HCT116 (cell line): ENCODE results near the gene MEGF10.

ENCODE experiments used
- CEBPB ChIP-seq: IDR thresholded peaks from 2 replicates; pipeline ENCODE4 v1.6.1; 2012; ENCODE audit warnings: low read depth
- EZH2 ChIP-seq: fragments of 200-600 bp; sonication (generic); IDR thresholded peaks from 2 replicates; pipeline ENCODE4 v1.6.1; 2017; ENCODE audit warnings: antibody characterized with exemption, mixed run types
- EZH2phosphoT487 ChIP-seq: fragments of 200-600 bp; IDR thresholded peaks from 2 replicates; pipeline ENCODE4 v1.6.1; 2018; ENCODE audit warnings: antibody characterized with exemption, borderline replicate concordance
- JUND ChIP-seq: IDR thresholded peaks from 2 replicates; pipeline ENCODE4 v1.6.1; 2012
- POLR2A ChIP-seq: IDR thresholded peaks from 2 replicates; pipeline ENCODE4 v1.7.0; 2011; ENCODE audit warnings: borderline replicate concordance; ENCODE audit not compliant: insufficient read depth, insufficient read length; ENCODE audit errors: extremely low read depth
- RAD21 ChIP-seq: IDR thresholded peaks from 2 replicates; pipeline ENCODE4 v1.6.1; 2012; ENCODE audit warnings: low read depth, mild to moderate bottlenecking
- YY1 ChIP-seq: IDR thresholded peaks from 2 replicates; pipeline ENCODE4 v1.6.1; 2011; ENCODE audit warnings: low read length, low read depth, moderate library complexity, mild to moderate bottlenecking; ENCODE audit not compliant: insufficient replicate concordance; ENCODE audit errors: extremely low read depth
- ZNF274 ChIP-seq: fragments of 200-500 bp; sonication (Bioruptor generic); IDR thresholded peaks from 2 replicates; pipeline ENCODE4 v1.6.1; 2014; ENCODE audit warnings: mild to moderate bottlenecking, low read depth, low read length, inconsistent platforms
- TF ChIP-seq, protein P1 (sequence below), 3 experiments: fragments of 200-600 bp in 1 of 3; sonication (generic) in 1 of 3; IDR thresholded peaks in 2 of 3; conservative IDR thresholded peaks in 1 of 3; 2 replicates each; pipeline ENCODE4 v1.5.1; 2012 to 2017; ENCODE audit warnings: low read depth in 2 of 3, low read length in 2 of 3, antibody characterized with exemption in 1 of 3, borderline replicate concordance in 1 of 3, control low read depth in 1 of 3, mild to moderate bottlenecking in 1 of 3, mixed read lengths in 1 of 3, mixed run types in 1 of 3, moderate library complexity in 1 of 3; ENCODE audit not compliant: insufficient read depth in 1 of 3
- TF ChIP-seq, protein P2 (sequence below): IDR thresholded peaks from 2 replicates; pipeline ENCODE4 v1.6.1; 2012
- TF ChIP-seq, protein P3 (sequence below): IDR thresholded peaks from 2 replicates; pipeline ENCODE4 v1.6.1; 2011; ENCODE audit warnings: mild to moderate bottlenecking, low read length, moderate library complexity; ENCODE audit not compliant: insufficient replicate concordance; ENCODE audit errors: extremely low read depth

DNA sequence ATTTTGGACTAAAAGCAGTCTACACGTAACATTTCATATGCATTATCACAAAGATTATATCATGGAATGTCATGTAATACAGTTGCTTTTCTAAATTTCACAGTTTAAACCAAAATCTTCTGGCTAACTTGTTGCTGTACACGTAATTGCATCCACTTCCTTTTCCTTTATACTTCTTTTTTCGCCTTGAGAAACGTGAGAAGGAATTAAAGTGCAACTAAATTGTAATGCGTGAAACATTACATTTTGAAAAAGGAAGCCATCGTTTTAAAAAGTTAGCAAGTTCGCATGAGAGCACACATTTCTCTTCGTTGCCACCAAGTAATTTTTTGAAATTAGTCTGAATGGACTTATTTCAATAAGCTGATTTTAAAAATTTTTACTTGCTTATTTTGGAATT is 80.0 kb downstream of the MEGF10 start:
- TF ChIP-seq, protein P1, sequence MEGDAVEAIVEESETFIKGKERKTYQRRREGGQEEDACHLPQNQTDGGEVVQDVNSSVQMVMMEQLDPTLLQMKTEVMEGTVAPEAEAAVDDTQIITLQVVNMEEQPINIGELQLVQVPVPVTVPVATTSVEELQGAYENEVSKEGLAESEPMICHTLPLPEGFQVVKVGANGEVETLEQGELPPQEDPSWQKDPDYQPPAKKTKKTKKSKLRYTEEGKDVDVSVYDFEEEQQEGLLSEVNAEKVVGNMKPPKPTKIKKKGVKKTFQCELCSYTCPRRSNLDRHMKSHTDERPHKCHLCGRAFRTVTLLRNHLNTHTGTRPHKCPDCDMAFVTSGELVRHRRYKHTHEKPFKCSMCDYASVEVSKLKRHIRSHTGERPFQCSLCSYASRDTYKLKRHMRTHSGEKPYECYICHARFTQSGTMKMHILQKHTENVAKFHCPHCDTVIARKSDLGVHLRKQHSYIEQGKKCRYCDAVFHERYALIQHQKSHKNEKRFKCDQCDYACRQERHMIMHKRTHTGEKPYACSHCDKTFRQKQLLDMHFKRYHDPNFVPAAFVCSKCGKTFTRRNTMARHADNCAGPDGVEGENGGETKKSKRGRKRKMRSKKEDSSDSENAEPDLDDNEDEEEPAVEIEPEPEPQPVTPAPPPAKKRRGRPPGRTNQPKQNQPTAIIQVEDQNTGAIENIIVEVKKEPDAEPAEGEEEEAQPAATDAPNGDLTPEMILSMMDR (IDR thresholded peaks at IDR 0.05 in 2 of 3, conservative IDR thresholded peaks at IDR 0.05 in 1 of 3; ENCODE audit: borderline replicate concordance in 1 of 3, insufficient read depth in 1 of 3, low read depth in 2 of 3, low read length in 2 of 3): no peak
- TF ChIP-seq ZNF274: no peak
- no peak for TF ChIP-seq RAD21
- TF ChIP-seq EZH2: no peak
- no peak for TF ChIP-seq CEBPB
- TF ChIP-seq POLR2A: no peak
- no peak for TF ChIP-seq JUND
- TF ChIP-seq, protein P2, sequence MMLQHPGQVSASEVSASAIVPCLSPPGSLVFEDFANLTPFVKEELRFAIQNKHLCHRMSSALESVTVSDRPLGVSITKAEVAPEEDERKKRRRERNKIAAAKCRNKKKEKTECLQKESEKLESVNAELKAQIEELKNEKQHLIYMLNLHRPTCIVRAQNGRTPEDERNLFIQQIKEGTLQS: no peak
- TF ChIP-seq, protein P3, sequence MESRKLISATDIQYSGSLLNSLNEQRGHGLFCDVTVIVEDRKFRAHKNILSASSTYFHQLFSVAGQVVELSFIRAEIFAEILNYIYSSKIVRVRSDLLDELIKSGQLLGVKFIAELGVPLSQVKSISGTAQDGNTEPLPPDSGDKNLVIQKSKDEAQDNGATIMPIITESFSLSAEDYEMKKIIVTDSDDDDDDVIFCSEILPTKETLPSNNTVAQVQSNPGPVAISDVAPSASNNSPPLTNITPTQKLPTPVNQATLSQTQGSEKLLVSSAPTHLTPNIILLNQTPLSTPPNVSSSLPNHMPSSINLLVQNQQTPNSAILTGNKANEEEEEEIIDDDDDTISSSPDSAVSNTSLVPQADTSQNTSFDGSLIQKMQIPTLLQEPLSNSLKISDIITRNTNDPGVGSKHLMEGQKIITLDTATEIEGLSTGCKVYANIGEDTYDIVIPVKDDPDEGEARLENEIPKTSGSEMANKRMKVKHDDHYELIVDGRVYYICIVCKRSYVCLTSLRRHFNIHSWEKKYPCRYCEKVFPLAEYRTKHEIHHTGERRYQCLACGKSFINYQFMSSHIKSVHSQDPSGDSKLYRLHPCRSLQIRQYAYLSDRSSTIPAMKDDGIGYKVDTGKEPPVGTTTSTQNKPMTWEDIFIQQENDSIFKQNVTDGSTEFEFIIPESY: no peak
- TF ChIP-seq YY1: no peak
- no peak for TF ChIP-seq EZH2phosphoT487
